Osteoblast (primary cell): Measurements from ENCODE around the gene EFCAB6. TPM values are rescaled to one million over a fixed set of nuclear protein-coding genes. Genes with fewer than 3 reads are reported as not detected.
A peak's percentile ranks its signal among the peaks of the same experiment; 100 is the strongest.

Source experiments
- DNase-seq: peaks from one replicate; pipeline ENCODE4 v3.0.0; 2011; ENCODE audit warnings: low spot score, mixed read lengths; ENCODE audit not compliant: insufficient read length; ENCODE audit errors: missing footprints
- H2AFZ ChIP-seq: 2 replicates; pipeline ENCODE4 v1.6.0; 2011; ENCODE audit warnings: mild to moderate bottlenecking, low read length
- H3K27ac ChIP-seq: 2 replicates; pipeline ENCODE4 v1.5.1; 2011; ENCODE audit warnings: mild to moderate bottlenecking, low read depth, low read length, moderate library complexity
- H3K27me3 ChIP-seq: 2 replicates; pipeline ENCODE4 v1.6.0; 2012; ENCODE audit warnings: mild to moderate bottlenecking, control low read depth, inconsistent platforms, low read length, moderate library complexity; ENCODE audit not compliant: insufficient read depth
- H3K36me3 ChIP-seq: 2 replicates; pipeline ENCODE4 v1.5.1; 2011; ENCODE audit warnings: mild to moderate bottlenecking, low read length, control low read depth, moderate library complexity; ENCODE audit not compliant: insufficient read depth
- H3K4me1 ChIP-seq: 2 replicates; pipeline ENCODE4 v1.5.1; 2011; ENCODE audit warnings: mild to moderate bottlenecking, low read length, control low read depth, moderate library complexity; ENCODE audit not compliant: insufficient read depth
- H3K4me2 ChIP-seq: 2 replicates; pipeline ENCODE4 v1.6.0; 2011; ENCODE audit warnings: mild to moderate bottlenecking, low read length; ENCODE audit not compliant: insufficient read depth
- H3K4me3 ChIP-seq: fragments of 200-600 bp; sonication (generic); 3 replicates; pipeline ENCODE4 v1.5.1; 2012; ENCODE audit warnings: mild to moderate bottlenecking, low read length, inconsistent platforms; ENCODE audit not compliant: insufficient read depth
- H3K79me2 ChIP-seq: 2 replicates; pipeline ENCODE4 v1.6.0; 2012; ENCODE audit warnings: mild to moderate bottlenecking, low read length, control low read depth, inconsistent platforms; ENCODE audit not compliant: insufficient read depth
- H3K9me3 ChIP-seq: 2 replicates; pipeline ENCODE4 v1.5.1; 2011; ENCODE audit warnings: low read depth, low read length, control low read depth
- H4K20me1 ChIP-seq: 2 replicates; pipeline ENCODE4 v1.6.0; 2012; ENCODE audit warnings: mild to moderate bottlenecking, low read length, control low read depth; ENCODE audit not compliant: insufficient read depth
- total RNA-seq: library from RNA; depleted of rRNA; stranded (reverse); fragments of >200 nt; gene quantifications from 2 replicates; pipeline ENCODE4 v1.2.3, GENCODE V29; 2012
- TF ChIP-seq, protein P1 (sequence below): IDR thresholded peaks from 2 replicates; pipeline ENCODE4 v1.5.1; 2011; ENCODE audit warnings: mild to moderate bottlenecking, low read depth, low read length, moderate library complexity; ENCODE audit errors: extremely low read depth

EFCAB6 gene
- total RNA-seq, 1 donor = 1.8 TPM

DNA sequence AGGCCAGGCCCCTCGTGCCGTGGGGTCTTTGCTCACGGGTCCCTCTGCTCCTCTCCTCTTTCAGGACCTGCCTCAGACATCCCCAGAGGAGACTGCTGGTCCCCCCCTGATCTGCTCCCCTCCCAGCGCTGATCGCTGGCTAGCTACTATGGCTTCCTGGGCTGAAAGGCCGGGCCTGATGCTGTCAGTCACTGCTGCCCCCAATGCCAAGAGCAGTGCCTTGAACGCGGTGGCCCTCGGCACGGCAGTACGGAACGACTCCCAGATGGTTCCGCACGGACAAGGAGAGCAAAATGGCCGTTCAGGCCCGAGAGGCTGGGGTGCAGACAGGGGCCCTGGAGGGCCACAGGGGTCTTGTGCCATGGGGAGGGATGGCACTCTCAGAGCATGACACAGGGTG, 28.7 kb upstream of the EFCAB6 start:
- no peak overlapping the region for H2AFZ ChIP-seq
- H3K27ac ChIP-seq = no peak overlapping the region
- H3K36me3 ChIP-seq = no peaks in the 10 kb centered on the region
- H3K9me3 ChIP-seq = no peaks in the 10 kb centered on the region
- TF ChIP-seq, protein P1, sequence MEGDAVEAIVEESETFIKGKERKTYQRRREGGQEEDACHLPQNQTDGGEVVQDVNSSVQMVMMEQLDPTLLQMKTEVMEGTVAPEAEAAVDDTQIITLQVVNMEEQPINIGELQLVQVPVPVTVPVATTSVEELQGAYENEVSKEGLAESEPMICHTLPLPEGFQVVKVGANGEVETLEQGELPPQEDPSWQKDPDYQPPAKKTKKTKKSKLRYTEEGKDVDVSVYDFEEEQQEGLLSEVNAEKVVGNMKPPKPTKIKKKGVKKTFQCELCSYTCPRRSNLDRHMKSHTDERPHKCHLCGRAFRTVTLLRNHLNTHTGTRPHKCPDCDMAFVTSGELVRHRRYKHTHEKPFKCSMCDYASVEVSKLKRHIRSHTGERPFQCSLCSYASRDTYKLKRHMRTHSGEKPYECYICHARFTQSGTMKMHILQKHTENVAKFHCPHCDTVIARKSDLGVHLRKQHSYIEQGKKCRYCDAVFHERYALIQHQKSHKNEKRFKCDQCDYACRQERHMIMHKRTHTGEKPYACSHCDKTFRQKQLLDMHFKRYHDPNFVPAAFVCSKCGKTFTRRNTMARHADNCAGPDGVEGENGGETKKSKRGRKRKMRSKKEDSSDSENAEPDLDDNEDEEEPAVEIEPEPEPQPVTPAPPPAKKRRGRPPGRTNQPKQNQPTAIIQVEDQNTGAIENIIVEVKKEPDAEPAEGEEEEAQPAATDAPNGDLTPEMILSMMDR = no peak
- peak; percentile 10 for DNase-seq
- H3K4me2 ChIP-seq = no peak overlapping the region
- no peaks in the 10 kb centered on the region for H4K20me1 ChIP-seq
- no peak overlapping the region for H3K4me3 ChIP-seq
- H3K27me3 ChIP-seq = no peaks in the 10 kb centered on the region
- H3K79me2 ChIP-seq = no peaks in the 10 kb centered on the region
- no peaks in the 10 kb centered on the region for H3K4me1 ChIP-seq

DNA sequence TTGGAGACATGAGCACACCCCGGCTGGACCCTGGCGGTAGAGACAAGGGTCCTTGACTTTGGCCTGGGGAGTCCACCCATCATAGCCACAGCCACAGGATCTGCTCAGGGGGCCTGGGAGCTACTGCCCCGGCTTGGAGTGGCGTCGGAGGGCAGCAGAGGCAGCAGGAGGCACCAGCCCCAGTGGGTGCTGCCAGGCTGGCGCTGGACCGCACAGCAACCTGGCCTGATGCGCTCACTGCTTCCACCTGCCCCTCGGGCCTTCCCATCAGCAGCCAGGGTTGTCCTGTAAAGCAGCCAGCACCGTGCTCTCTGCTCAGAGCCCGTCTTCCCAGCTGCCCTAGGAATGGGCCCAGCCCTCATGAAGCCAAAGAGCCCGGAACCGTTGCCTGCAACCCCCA, 28.3 kb upstream of the EFCAB6 start:
- H3K79me2 ChIP-seq = no peaks in the 10 kb centered on the region
- no peaks in the 10 kb centered on the region for H3K9me3 ChIP-seq
- no peak overlapping the region for H3K4me3 ChIP-seq
- no peaks in the 10 kb centered on the region for H3K4me1 ChIP-seq
- no peak overlapping the region for H2AFZ ChIP-seq
- no peak overlapping the region for H3K4me2 ChIP-seq
- no peaks in the 10 kb centered on the region for H4K20me1 ChIP-seq
- DNase-seq = peak; percentile 38
- H3K36me3 ChIP-seq = no peaks in the 10 kb centered on the region
- TF ChIP-seq, protein P1 = no peak
- H3K27ac ChIP-seq = no peak overlapping the region
- H3K27me3 ChIP-seq = no peaks in the 10 kb centered on the region

DNA sequence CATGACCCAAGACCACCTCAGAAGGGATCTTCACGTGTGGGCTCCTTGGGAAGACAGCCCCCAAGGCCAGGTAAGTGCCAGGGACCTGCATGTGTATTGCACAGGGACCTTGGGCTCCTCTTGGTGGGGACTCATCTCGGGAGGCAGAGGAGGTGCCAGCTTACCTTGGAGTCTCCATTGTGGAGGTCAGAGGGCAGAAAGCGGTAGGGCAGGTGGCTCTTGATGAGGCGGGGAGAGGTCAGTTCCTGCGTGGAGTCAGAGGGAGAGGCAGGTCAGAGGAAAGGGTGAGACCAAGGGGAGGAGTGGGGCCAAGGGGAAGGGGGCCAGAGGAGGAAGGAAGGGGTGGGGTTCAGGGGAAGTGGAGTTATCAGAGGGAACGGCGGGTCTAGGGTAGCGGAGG, 27.7 kb upstream of the EFCAB6 start:
- peak; percentile 50 for DNase-seq
- TF ChIP-seq, protein P1 = no peak
- H3K4me1 ChIP-seq = no peaks in the 10 kb centered on the region
- H4K20me1 ChIP-seq = no peaks in the 10 kb centered on the region
- no peak overlapping the region for H2AFZ ChIP-seq
- no peak overlapping the region for H3K4me3 ChIP-seq
- no peaks in the 10 kb centered on the region for H3K9me3 ChIP-seq
- H3K27ac ChIP-seq = no peak overlapping the region
- no peak overlapping the region for H3K4me2 ChIP-seq
- H3K36me3 ChIP-seq = no peaks in the 10 kb centered on the region
- no peaks in the 10 kb centered on the region for H3K79me2 ChIP-seq
- no peaks in the 10 kb centered on the region for H3K27me3 ChIP-seq

DNA sequence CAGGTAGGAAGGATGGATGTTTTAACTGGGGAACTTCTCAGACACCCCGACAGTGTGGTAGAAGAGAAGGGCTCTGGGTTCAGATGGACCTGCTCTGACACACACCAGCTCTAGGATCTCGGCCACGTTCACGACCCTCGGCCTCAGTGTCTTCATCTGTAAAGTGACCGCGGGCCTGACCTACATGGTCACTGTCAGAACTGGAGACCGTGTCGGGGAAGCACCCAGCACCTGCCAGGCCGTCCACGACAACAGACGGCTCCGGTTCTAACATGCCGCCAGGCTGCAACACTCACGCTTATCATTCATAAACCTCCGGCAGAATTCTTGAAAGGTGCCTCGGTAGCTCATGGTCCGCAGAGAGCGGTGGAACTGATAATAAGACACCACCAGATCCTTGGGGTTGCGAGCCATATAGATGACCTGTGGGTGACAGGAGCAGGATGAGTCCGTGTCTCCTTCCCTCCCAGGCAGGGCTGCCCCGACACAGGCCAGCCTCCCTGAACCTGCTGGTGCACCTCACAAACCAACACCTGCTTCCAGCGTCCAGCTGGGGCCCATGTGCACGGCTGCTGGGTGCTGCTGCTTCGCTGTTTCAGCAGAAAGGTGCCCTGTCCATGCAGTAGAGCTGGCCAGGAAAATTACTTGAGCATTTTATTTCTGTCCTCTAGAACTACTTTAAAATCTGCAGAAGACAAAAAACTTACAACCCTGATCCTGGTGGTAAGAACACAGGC, 26.6 kb upstream of the EFCAB6 start:
- TF ChIP-seq, protein P1 = no peak
- Histone ChIP-seq H3K36me3 (no peaks in the 10 kb centered on the region), H2AFZ (no peak overlapping the region)

More for the DNA sequence above, 26.6 kb upstream of the EFCAB6 start:
- Histone ChIP-seq H4K20me1 (no peaks in the 10 kb centered on the region), H3K27me3 (no peaks in the 10 kb centered on the region), H3K27ac (no peak overlapping the region), H3K4me2 (no peak overlapping the region), H3K79me2 (no peaks in the 10 kb centered on the region), H3K4me1 (no peaks in the 10 kb centered on the region), H3K9me3 (no peaks in the 10 kb centered on the region), H3K4me3 (no peak overlapping the region)
- DNase-seq = peak; percentile 55
